ENCODE data around the gene PDE1C.
A peak's percentile ranks its signal among the peaks of the same experiment; 100 is the strongest.
"Not testable (repeated sequence)": the region's sequence is repeated elsewhere in the genome, so short reads cannot be mapped to it uniquely, and the experiment has no call there.

PDE1C gene

GRCh38 chr7:32045228-32045627 lies 25.0 kb downstream of the PDE1C start:
- DNase-seq (ENCODE audit: insufficient read length, low spot score), result no peak
- FAIRE-seq, result no peak

GRCh38 chr7:32044739-32045138 lies 25.5 kb downstream of the PDE1C start:
- FAIRE-seq (no peak), DNase-seq (ENCODE audit: insufficient read length, low spot score) (no peak)

GRCh38 chr7:32043688-32044087 lies 26.5 kb downstream of the PDE1C start:
- FAIRE-seq, result no peak
- DNase-seq (ENCODE audit: insufficient read length, low spot score), result no peak

GRCh38 chr7:32042900-32043299 lies 27.3 kb downstream of the PDE1C start:
- FAIRE-seq (no peak), DNase-seq (ENCODE audit: insufficient read length, low spot score) (no peak)

- DNase-seq (ENCODE audit: insufficient read length, low spot score) (no peak), FAIRE-seq (no peak)
Measured at GRCh38 chr7:32039000-32039756, 31.0 kb downstream of the PDE1C start.

- peak; percentile 48 for FAIRE-seq
- no peak for DNase-seq (ENCODE audit: insufficient read length, low spot score)
Measured at GRCh38 chr7:32037650-32038198, 32.5 kb downstream of the PDE1C start.

- FAIRE-seq, result peak; percentile 72
Measured at GRCh38 chr7:32036557-32036956, 33.6 kb downstream of the PDE1C start.

GRCh38 chr7:32034052-32034451 lies 36.2 kb downstream of the PDE1C start:
- DNase-seq (ENCODE audit: insufficient read length, low spot score), result no peak

More at GRCh38 chr7:32036557-32036956, 33.6 kb downstream of the PDE1C start:
- DNase-seq (ENCODE audit: insufficient read length, low spot score), result no peak

GRCh38 chr7:32033006-32033405 lies 37.2 kb downstream of the PDE1C start:
- no peak for FAIRE-seq

More at GRCh38 chr7:32034052-32034451, 36.2 kb downstream of the PDE1C start:
- FAIRE-seq, result no peak

GRCh38 chr7:32032211-32032610 lies 38.0 kb downstream of the PDE1C start:
- FAIRE-seq, result no peak

More at GRCh38 chr7:32033006-32033405, 37.2 kb downstream of the PDE1C start:
- DNase-seq (ENCODE audit: insufficient read length, low spot score), result no peak

GRCh38 chr7:32030904-32031692 lies 39.1 kb downstream of the PDE1C start:
- FAIRE-seq (no peak), DNase-seq (ENCODE audit: insufficient read length, low spot score) (no peak)

More at GRCh38 chr7:32032211-32032610, 38.0 kb downstream of the PDE1C start:
- DNase-seq (ENCODE audit: insufficient read length, low spot score), result no peak

GRCh38 chr7:32026083-32026425 lies 44.2 kb downstream of the PDE1C start:
- FAIRE-seq, result no peak
- DNase-seq (ENCODE audit: insufficient read length, low spot score), result no peak

GRCh38 chr7:32025381-32026082 lies 44.7 kb downstream of the PDE1C start:
- FAIRE-seq, result no peak
- DNase-seq (ENCODE audit: insufficient read length, low spot score), result no peak

- no peak for FAIRE-seq
Measured at GRCh38 chr7:32023376-32023775, 46.8 kb downstream of the PDE1C start.

GRCh38 chr7:32022966-32023365 lies 47.2 kb downstream of the PDE1C start:
- no peak for DNase-seq (ENCODE audit: insufficient read length, low spot score)
- FAIRE-seq, result no peak

More at GRCh38 chr7:32023376-32023775, 46.8 kb downstream of the PDE1C start:
- DNase-seq (ENCODE audit: insufficient read length, low spot score), result no peak

GRCh38 chr7:32020551-32021159 lies 49.6 kb downstream of the PDE1C start:
- no peak for FAIRE-seq
- DNase-seq (ENCODE audit: insufficient read length, low spot score), result no peak

- no peak for FAIRE-seq
- DNase-seq (ENCODE audit: insufficient read length, low spot score), result no peak
Measured at GRCh38 chr7:32018845-32019578, 51.2 kb downstream of the PDE1C start.

- DNase-seq (ENCODE audit: insufficient read length, low spot score) (no peak), FAIRE-seq (no peak)
Measured at GRCh38 chr7:32015133-32015532, 55.1 kb downstream of the PDE1C start.

- not testable (repeated sequence) for DNase-seq (ENCODE audit: insufficient read length, low spot score); FAIRE-seq
Measured at GRCh38 chr7:32013471-32013870, 56.7 kb downstream of the PDE1C start.

- DNase-seq (ENCODE audit: insufficient read length, low spot score) (no peak), FAIRE-seq (no peak)
Measured at GRCh38 chr7:32005577-32005976, 64.6 kb downstream of the PDE1C start.

Data from GM19239 (cell line).